ENCODE results near the gene SMARCC2.
"Not testable (repeated sequence)": the region's sequence is repeated elsewhere in the genome, so short reads cannot be mapped to it uniquely, and the experiment has no call there.

The SMARCC2 gene

DNA sequence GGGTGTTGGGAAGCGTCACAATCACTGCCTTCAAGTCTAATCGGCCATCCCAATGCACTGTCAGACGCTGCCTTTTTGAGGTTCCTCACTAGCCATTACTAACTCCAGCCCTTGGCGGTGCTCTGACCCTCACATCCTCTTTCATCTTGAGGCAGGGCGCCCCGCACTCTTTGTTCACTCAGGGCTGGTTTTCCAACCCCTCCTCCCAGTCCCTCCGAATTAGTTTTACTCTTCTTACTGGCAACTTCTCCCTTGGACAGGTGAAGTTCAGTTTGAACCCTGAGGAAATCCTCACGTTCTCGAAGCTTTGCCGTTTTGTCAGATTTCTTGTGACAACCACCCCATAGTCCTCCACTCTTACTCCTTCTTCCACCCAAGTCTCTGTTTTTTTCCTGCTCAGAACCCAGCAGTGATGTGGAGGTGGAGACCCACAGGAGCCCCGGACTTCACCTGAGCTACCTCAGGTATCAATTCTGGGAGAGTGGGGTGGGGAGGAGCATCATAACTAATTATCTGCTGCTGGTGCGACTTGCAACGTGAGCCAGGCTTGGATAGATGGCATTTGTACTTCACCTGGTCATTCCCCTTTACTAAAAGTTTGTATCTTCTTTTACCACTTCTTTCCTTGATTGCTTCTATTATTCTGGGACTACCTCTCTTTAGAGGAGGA lies 70.5 kb downstream of the SMARCC2 start:
- no peak for DNase-seq (ENCODE audit: extremely low read depth, low read depth)
- TF ChIP-seq CTCF (IDR thresholded peaks at IDR 0.05; ENCODE audit: low read depth, low read length) = no peak

DNA sequence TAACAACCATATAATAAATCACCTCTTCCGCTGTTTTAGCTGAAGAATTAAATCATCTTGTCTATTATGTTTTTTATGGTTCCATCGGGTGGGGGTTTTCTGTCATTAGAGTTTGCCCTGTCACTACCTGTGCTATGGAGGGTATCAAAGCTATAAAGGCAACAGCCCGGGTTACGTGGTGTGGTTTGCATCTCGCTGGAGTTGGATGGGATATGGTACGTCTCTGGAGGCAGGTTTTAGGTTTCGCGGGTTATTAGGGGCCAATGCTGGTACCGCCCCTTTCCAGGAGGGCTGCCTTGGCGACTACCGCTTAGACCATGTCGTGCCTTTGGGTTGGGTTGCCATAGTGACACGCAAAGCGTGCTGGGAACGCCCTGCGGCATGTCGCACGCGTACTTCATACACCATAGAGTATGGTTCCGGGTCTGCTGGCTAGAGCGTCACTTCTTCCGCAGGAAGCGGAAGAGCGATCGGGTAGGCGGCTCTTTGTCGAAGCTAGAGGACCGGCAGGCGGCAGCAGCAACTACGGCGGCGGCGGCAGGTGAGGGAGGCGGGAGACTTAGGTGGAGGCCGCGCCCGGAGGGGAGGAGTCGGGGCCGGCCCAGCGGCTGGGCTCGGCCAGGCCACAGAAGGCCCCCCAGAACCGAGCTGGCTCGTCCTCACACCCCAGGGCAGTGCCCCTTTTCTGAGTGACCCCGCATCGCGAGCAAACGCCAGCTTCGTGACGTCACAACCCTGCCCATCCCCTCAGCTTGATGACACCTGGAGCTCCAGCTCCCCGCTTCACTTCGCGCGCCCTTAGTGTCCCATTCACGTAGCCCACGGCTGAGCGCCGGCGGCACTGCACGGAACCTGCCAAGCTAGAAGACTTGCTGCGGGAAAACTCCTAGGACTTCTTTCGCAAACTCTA lies 71.2 kb downstream of the SMARCC2 start, which contains the start of gene ZC3H10:
Gene ZC3H10, plus strand, starts transcription at position 489 of the 910 bp plus-strand sequence. CDS start 2,297 bp downstream, outside the sequence.
- TF ChIP-seq CTCF (IDR thresholded peaks at IDR 0.05; ENCODE audit: low read depth, low read length) = peak; percentile 55
- peak; percentile 99 for DNase-seq (ENCODE audit: extremely low read depth, low read depth)

DNA sequence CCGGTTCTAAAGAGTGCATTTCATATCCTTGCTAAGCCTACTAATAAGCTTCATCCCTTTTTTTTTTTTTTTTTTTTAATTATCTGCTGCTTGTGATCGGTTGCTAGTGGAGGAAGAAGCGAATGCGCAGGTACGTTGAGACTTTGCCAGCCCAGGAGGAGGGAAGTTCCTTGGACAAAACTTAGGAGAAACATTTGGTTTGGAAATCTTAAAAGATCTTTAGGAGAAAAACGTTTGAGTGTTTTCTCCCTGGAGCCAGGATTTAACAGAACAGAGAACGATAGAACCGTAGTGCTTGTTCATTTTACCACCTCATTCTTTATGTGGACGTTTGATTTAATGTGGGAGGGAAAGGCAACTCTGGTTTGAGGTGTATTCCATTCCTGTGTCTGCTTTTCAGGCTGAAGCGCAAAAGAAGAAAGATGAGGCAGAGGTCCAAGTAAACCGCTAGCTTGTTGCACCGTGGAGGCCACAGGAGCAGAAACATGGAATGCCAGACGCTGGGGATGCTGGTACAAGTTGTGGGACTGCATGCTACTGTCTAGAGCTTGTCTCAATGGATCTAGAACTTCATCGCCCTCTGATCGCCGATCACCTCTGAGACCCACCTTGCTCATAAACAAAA lies 72.1 kb downstream of the SMARCC2 start:
- not testable (repeated sequence) for DNase-seq (ENCODE audit: extremely low read depth, low read depth)

- TF ChIP-seq CTCF (IDR thresholded peaks at IDR 0.05; ENCODE audit: low read depth, low read length) = no peak
Observed at GRCh38 chr12:56116267-56117081, 72.8 kb downstream of the SMARCC2 start, which contains the start of gene RPL41. Gene RPL41, plus strand, starts transcription at chr12:56116633.

GRCh38 chr12:56115329-56115728 lies 74.0 kb downstream of the SMARCC2 start:
- no peak for DNase-seq (ENCODE audit: extremely low read depth, low read depth)

More at GRCh38 chr12:56116267-56117081, 72.8 kb downstream of the SMARCC2 start, which contains the start of gene RPL41:
- DNase-seq (ENCODE audit: extremely low read depth, low read depth) = peak; percentile 77

GRCh38 chr12:56114084-56114483 lies 75.2 kb downstream of the SMARCC2 start:
- no peak for TF ChIP-seq CTCF (IDR thresholded peaks at IDR 0.05; ENCODE audit: low read depth, low read length)
- DNase-seq (ENCODE audit: extremely low read depth, low read depth) = no peak

More at GRCh38 chr12:56115329-56115728, 74.0 kb downstream of the SMARCC2 start:
- TF ChIP-seq CTCF (IDR thresholded peaks at IDR 0.05; ENCODE audit: low read depth, low read length) = no peak
